IMR-90 (cell line): ENCODE measurements around the gene CROCC2.

Experiments
- CEBPB ChIP-seq: IDR thresholded peaks from 2 replicates; pipeline ENCODE4 v1.6.1; 2012; ENCODE audit warnings: low read depth, low read length, improper control_type of control experiment
- CTCF ChIP-seq: conservative IDR thresholded peaks from 2 replicates; pipeline ENCODE4 v1.5.1; 2012; ENCODE audit warnings: mild to moderate bottlenecking, low read depth, low read length, improper control_type of control experiment
- MAFK ChIP-seq: IDR thresholded peaks from 2 replicates; pipeline ENCODE4 v1.6.1; 2012; ENCODE audit warnings: low read depth, low read length, improper control_type of control experiment
- MXI1 ChIP-seq: IDR thresholded peaks from 2 replicates; pipeline ENCODE4 v1.6.1; 2012; ENCODE audit warnings: low read depth, mild to moderate bottlenecking, low read length, moderate library complexity, borderline replicate concordance
- NFE2L2 ChIP-seq: fragments of 150-350 bp; IDR thresholded peaks from 2 replicates; pipeline ENCODE4 v1.6.1; 2016; ENCODE audit warnings: low read depth, mild to moderate bottlenecking, low read length
- POLR2A ChIP-seq: IDR thresholded peaks from 2 replicates; pipeline ENCODE4 v1.6.1; 2012; ENCODE audit warnings: mild to moderate bottlenecking, low read depth, low read length
- RAD21 ChIP-seq: IDR thresholded peaks from 2 replicates; pipeline ENCODE4 v1.6.1; 2012; ENCODE audit warnings: low read length, improper control_type of control experiment
- USF2 ChIP-seq: fragments of 150-350 bp; IDR thresholded peaks from 2 replicates; pipeline ENCODE4 v1.6.1; 2017; ENCODE audit warnings: mild to moderate bottlenecking, antibody characterized with exemption, low read length, low read depth

GRCh38 chr2:241035142-241035817, 129.1 kb downstream of the CROCC2 start:
- no peak for TF ChIP-seq NFE2L2
- no peak for TF ChIP-seq CTCF
- no peak for TF ChIP-seq RAD21
- no peak for TF ChIP-seq POLR2A
- TF ChIP-seq MXI1: no peak
- no peak for TF ChIP-seq MAFK
- no peak for TF ChIP-seq CEBPB
- no peak for TF ChIP-seq USF2
